Mucosa of gallbladder (tissue), 1 donor: ENCODE data around the gene YEATS4. TPM values are rescaled to one million over a fixed set of nuclear protein-coding genes. Genes with fewer than 3 reads are reported as not detected.
A peak's percentile ranks its signal among the peaks of the same experiment; 100 is the strongest.

ENCODE experiments used
- DNase-seq: peaks from one replicate; pipeline ENCODE4 v3.0.0-alpha.2; 2020; ENCODE audit warnings: low spot score
- total RNA-seq: library from RNA; stranded (reverse); gene quantifications from one replicate; pipeline ENCODE4 v1.2.1, GENCODE V29; 2021
- donor health status: DM: no; HTN: no; CAD: no.

YEATS4 gene
- total RNA-seq, 1 donor from 2014 or later, result 12.7 TPM

DNA sequence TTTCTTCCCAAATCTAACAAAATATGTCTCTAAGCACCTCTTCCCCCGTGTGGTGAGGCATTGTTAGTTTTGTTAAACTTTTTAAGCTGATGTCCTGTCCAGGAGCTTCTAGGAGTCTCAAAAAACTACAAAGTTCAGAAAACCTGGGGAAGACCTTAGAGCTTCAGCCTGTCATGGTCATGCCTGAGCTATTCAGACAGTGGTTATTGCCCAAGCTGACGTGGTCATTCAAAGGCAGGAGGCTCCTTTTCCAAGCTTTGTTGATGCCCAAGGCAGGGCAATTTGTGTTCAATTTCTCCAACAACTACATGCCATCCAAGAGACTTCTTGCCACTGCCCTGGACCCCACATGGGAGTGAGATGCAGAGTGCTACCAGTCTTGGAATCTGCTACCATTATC lies 17.1 kb upstream of the YEATS4 start:
- no peak for DNase-seq

DNA sequence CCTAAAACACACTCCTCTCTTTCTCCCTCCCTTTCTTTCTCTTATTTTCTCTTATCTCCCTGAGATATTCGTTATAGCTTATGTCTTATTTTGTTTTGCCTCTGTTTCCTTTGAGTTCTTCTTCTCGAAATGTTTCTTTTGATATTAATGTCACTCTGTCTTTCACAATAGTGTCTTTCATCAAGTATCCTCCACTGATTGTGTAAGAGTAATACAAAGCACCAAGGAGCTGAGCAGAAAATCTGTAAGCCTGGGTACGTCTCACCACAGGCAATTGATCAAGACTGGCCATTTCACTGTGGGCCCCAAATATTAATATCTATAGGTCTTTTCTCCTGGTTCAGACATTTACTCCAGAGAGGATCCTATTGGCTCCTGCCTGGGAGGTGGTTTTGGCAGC lies 16.2 kb upstream of the YEATS4 start:
- no peak for DNase-seq

- DNase-seq, result no peak
These were observed 15.5 kb upstream of the YEATS4 start for GRCh38 chr12:69343885-69344612.

DNA sequence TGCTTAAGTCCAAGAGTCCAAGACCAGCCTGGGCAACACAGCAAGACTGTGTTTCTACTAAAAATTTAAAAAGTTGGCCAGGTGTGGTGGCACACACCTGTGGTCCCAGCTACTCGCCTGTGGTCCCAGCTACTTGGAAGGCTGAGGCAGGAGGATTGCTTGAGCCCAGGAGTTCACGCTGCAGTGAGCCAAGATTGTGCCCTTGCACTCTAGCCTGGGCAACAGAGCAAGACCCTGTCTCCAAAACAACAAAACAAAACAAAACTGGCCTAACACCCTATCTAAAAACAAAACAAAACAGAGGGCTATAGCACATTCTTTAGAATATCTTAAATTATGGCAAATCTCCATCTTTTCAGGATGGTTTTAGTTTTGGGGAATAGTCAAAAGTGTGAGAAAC lies 14.5 kb upstream of the YEATS4 start:
- no peak for DNase-seq

DNA sequence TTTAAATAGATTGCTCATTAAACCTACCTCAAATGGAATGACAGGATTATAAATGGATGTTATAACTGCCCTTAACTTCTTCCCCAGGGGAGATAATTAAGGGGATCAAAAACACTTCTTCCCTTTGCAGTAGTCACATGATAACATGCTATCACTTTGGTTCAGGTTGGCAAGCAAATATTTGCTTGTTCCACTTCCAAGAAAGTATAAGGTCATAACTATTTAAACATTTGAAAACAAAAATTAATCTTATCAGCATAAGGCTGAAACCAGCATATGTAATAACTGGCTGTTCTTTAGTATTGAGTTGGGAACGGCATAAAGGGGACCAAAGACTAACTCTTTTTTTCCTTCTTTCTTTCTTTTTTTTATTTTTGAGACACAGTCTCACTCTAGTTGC lies 13.8 kb upstream of the YEATS4 start:
- no peak for DNase-seq

DNA sequence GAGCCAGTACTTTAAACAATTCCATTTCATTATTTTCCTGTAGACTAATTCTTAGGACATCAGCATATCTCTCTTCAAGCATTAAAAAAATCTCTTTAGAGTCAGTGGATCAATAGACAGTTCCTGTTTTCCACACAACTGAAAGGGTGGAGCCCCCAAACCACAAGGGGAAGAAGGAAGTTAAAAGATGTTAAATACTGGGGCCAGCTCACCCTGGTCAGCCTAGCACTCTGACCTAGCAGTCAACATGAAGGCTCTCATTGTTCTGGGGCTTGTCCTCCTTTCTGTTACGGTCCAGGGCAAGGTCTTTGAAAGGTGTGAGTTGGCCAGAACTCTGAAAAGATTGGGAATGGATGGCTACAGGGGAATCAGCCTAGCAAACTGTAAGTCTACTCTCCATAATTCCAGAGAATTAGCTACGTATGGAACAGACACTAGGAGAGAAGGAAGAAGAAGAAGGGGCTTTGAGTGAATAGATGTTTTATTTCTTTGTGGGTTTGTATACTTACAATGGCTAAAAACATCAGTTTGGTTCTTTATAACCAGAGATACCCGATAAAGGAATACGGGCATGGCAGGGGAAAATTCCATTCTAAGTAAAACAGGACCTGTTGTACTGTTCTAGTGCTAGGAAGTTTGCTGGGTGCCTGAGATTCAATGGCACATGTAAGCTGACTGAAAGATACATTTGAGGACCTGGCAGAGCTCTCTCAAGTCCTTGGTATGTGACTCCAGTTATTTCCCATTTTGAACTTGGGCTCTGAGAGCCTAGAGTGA lies 11.2 kb upstream of the YEATS4 start, which contains the start of gene LYZ:
Gene LYZ, plus strand, starts transcription at position 220 of the 777 bp plus-strand sequence. Its CDS starts 28 bp downstream, at position 248.
- DNase-seq, result peak; percentile 69

DNA sequence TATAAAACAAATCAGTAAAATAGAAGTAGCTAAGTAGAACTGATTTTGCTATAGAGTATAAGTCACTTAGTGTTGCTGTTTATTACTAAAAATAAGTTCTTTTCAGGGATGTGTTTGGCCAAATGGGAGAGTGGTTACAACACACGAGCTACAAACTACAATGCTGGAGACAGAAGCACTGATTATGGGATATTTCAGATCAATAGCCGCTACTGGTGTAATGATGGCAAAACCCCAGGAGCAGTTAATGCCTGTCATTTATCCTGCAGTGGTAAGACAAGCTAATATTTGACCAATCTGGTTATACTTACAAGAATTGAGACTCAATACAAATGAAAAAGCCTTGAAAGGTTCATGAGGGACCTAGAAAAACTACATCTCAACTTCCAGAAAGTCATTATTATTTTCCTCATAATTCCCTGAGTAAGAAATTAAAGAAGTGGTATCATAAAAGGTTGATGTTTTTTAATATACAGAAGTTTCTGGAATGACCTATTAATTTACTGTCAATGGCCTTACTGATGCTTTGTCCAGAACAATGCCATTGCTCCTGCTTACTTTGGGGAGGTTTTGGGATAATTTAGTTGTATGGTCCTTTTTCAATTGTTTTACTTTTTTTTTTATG lies 9.4 kb upstream of the YEATS4 start:
- no peak for DNase-seq

- no peak for DNase-seq
These were observed 8.8 kb upstream of the YEATS4 start for GRCh38 chr12:69350777-69351176.

GRCh38 chr12:69351462-69352236 lies 7.9 kb upstream of the YEATS4 start:
- no peak for DNase-seq

DNA sequence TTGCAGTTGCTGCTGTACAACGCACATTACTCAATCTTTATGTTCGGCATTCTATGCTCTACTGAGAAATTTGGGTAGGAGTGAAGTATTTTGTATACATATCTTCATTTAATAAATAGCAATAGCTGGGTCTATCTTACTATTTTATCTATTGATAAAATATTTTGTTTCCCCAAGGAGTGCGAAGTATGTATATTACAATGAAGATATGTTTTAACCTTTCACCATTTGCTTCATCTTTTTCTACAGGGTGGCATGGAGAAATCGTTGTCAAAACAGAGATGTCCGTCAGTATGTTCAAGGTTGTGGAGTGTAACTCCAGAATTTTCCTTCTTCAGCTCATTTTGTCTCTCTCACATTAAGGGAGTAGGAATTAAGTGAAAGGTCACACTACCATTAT lies 6.6 kb upstream of the YEATS4 start:
- no peak for DNase-seq

DNA sequence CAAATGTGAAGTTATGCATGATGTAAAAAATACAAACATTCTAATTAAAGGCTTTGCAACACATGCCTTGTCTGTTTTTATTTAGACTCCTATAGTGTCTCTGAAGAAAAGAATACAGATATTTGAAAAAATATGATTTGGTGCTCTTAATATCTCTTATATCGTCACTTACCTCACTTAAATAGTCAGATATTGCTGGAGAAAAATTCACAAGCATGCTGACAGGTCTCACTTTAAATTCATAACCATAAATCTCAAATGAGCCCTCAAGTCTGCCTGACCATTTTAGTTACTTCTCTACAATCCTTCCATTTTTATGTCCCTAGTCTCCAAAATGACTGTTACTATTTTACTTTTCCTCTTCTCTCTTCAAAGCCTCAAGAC lies 5.4 kb upstream of the YEATS4 start:
- no peak for DNase-seq

- no peak for DNase-seq
These were observed 4.9 kb upstream of the YEATS4 start for GRCh38 chr12:69354556-69355187.

GRCh38 chr12:69355363-69356028 lies 4.0 kb upstream of the YEATS4 start:
- DNase-seq, result no peak

- no peak for DNase-seq
These were observed 767 bp downstream of the YEATS4 start for GRCh38 chr12:69360348-69360672.

- DNase-seq, result no peak
These were observed 7.3 kb downstream of the YEATS4 start for GRCh38 chr12:69366796-69367195.

GRCh38 chr12:69368171-69368570 lies 8.6 kb downstream of the YEATS4 start:
- no peak for DNase-seq

DNA sequence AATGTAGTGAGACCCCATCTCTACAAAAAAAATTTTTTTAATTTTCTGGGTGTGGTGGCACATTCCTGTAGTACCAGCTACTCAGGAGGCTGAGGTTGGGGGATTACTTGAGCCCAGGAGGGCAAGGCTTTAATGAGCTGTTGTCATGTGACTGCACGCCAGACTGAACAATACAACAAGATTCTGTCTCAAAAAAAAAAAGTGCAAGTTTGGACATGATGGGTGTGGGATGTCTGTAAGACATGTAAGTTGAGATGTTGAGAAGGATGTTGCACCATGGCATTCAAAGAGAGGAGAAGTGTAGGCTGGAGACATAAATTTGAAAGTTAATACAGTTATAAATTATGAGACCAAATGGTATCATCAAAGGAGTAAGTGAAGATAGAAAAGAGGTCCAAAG lies 23.5 kb downstream of the YEATS4 start:
- no peak for DNase-seq

GRCh38 chr12:69385038-69385437 lies 25.5 kb downstream of the YEATS4 start:
- no peak for DNase-seq

DNA sequence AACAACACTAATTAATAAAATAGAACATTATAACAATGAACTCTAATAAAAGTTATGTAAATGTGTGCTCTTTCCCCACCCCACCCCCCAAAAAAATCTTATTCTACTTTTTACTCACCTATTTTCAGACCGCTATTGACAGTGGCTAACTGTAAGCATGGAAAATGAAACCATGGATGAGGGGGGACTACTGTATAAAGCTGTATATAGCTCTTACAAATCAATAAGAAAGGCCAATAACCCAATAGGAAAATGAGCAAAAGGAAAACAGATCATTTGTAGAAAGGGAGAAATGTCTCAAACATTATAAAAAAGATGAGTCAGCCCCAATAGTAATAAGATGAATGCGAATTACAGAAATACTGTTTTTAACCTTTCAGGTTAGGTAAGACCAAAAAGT lies 27.4 kb downstream of the YEATS4 start:
- DNase-seq, result no peak

- DNase-seq, result no peak
These were observed 28.8 kb downstream of the YEATS4 start for GRCh38 chr12:69388371-69388770.

GRCh38 chr12:69389831-69390230 lies 30.3 kb downstream of the YEATS4 start:
- no peak for DNase-seq
